Body of pancreas (tissue), 4 donors: Measurements from ENCODE around the gene APLP2. TPM values are rescaled to one million over a fixed set of nuclear protein-coding genes. Genes with fewer than 3 reads are reported as not detected.
A peak's percentile ranks its signal among the peaks of the same experiment; 100 is the strongest.

Experiments used
- ATAC-seq: fragments of 150-250 bp; one replicate; pipeline ENCODE4 v1.9.1; 2016
- DNase-seq, 4 donors: peaks; one replicate each; pipeline ENCODE4 v3.0.0-alpha.2; 2019
- H3K27ac ChIP-seq, 4 donors: fragments of 200-600 bp; sonication (generic); 1 replicate in 3 of 4; 2 replicates in 1 of 4; pipeline versions ENCODE4 v1.5.1 to v1.6.1; 2016 to 2019; ENCODE audit warnings: mild to moderate bottlenecking in 1 of 4, mixed read lengths in 1 of 4, moderate library complexity in 1 of 4
- H3K27me3 ChIP-seq, 2 donors: fragments of 200-600 bp; sonication (generic); one replicate each; pipeline ENCODE4 v1.6.0; 2016; ENCODE audit warnings: mild to moderate bottlenecking in 1 of 2
- H3K36me3 ChIP-seq, 2 donors: fragments of 200-600 bp; sonication (generic); replicated peaks in 1 of 2; 2 replicates each; pipeline ENCODE4 v1.5.1; 2016; ENCODE audit warnings: low read depth in 2 of 2; ENCODE audit not compliant: insufficient read depth in 1 of 2
- H3K4me1 ChIP-seq: fragments of 200-600 bp; sonication (generic); one replicate; pipeline ENCODE4 v1.6.0; 2016
- H3K4me3 ChIP-seq, 2 donors: fragments of 200-600 bp; sonication (generic); 1 replicate in 1 of 2; 2 replicates in 1 of 2; pipeline ENCODE4 v1.5.1; 2016 to 2019
- H3K9me3 ChIP-seq, 3 donors: fragments of 200-600 bp; sonication (generic); 1 replicate in 2 of 3; 2 replicates in 1 of 3; pipeline ENCODE4 v1.5.1; 2016
- CTCF ChIP-seq, 7 experiments: fragments of 450-650 bp in 4 of 7; fragments of 200-600 bp in 3 of 7; sonication (generic) in 3 of 7; IDR thresholded peaks; one replicate each; pipeline ENCODE4 v1.5.1; 2016 to 2019; ENCODE audit warnings: antibody characterized with exemption in 7 of 7
- POLR2A ChIP-seq, 3 donors: fragments of 450-650 bp; IDR thresholded peaks; one replicate each; pipeline ENCODE4 v1.6.1; 2016; ENCODE audit warnings: antibody characterized with exemption in 3 of 3, mild to moderate bottlenecking in 2 of 3
- WGBS, 2 donors: methylation state at CpG; one replicate each; pipeline ENCODE4 v1.1.5; 2017; 5-methylcytosine and 5-hydroxymethylcytosine counted together
- intact Hi-C: fragments of 100-400 bp; cut with DNase I; formaldehyde crosslinking; loops from one replicate; pipeline ENCODE4 v1.15.1; 2023
- total RNA-seq, 2 donors: library from RNA; depleted of rRNA; stranded (reverse); fragments of >200 nt; gene quantifications; one replicate each; pipeline ENCODE4 v1.1.0, GENCODE V29; 2016

Gene APLP2
- total RNA-seq, 2 donors from 2014 or later: 157 to 177 TPM

- no peaks in the 10 kb centered on the region for H3K27me3 ChIP-seq
- intact Hi-C loops: no loop called here
- peak overlapping the region; percentile 78 to 93 (median 83) for H3K27ac ChIP-seq
- DNase-seq: no peak
- H3K36me3 ChIP-seq: no peaks in the 10 kb centered on the region
- H3K4me3 ChIP-seq: no peak overlapping the region
- peaks cover 41% of the 10 kb centered on the region for H3K4me1 ChIP-seq
- no peak for TF ChIP-seq CTCF (IDR thresholded peaks at IDR 0.05)
- TF ChIP-seq POLR2A (IDR thresholded peaks at IDR 0.05): no peak
- H3K9me3 ChIP-seq: no peaks in the 10 kb centered on the region
- no peak for ATAC-seq
- WGBS, 2 donors: 65% methylated on average over 14 of the region's 14 CpGs
These were observed 89.4 kb downstream of the APLP2 start for GRCh38 chr11:130159139-130159538.

- TF ChIP-seq POLR2A (IDR thresholded peaks at IDR 0.05) (peak; percentile 74 to 80 (median 75)), CTCF (IDR thresholded peaks at IDR 0.05) (peak in 1 of 7 experiments; percentile 8)
- no peaks in the 10 kb centered on the region for H3K27me3 ChIP-seq
- no peaks in the 10 kb centered on the region for H3K36me3 ChIP-seq
- ATAC-seq: peak; percentile 93
- peaks cover 44% of the 10 kb centered on the region for H3K4me1 ChIP-seq
- DNase-seq: peak; percentile 83 to 89 (median 88)
- WGBS, 2 donors: 2 to 3% methylated on average over 11 to 76 of the region's 89 CpGs
- H3K4me3 ChIP-seq: peak within 1 kb of the TSS; percentile 32 to 80
- peak within 1 kb of the TSS; percentile 78 to 93 (median 83) for H3K27ac ChIP-seq
- H3K9me3 ChIP-seq: no peaks in the 10 kb centered on the region
- intact Hi-C loops: no loop called here
These were observed 90.2 kb downstream of the APLP2 start, which contains the start of gene ST14 for GRCh38 chr11:130159657-130160497. Gene ST14, plus strand, starts transcription at chr11:130159782. Its CDS starts 198 bp downstream, at chr11:130159980.

GRCh38 chr11:130160498-130161155 is 90.9 kb downstream of the APLP2 start:
- ATAC-seq: no peak
- no peaks in the 10 kb centered on the region for H3K36me3 ChIP-seq
- no peaks in the 10 kb centered on the region for H3K27me3 ChIP-seq
- peaks cover 45% of the 10 kb centered on the region for H3K4me1 ChIP-seq
- H3K9me3 ChIP-seq: no peaks in the 10 kb centered on the region
- TF ChIP-seq CTCF (IDR thresholded peaks at IDR 0.05) (no peak), POLR2A (IDR thresholded peaks at IDR 0.05) (no peak)
- intact Hi-C loops: no loop called here
- no peak for DNase-seq
- WGBS, 2 donors: 8 to 13% methylated on average over 12 to 19 of the region's 19 CpGs
- H3K4me3 ChIP-seq: peak overlapping the region; percentile 32 to 80
- peak overlapping the region; percentile 78 to 93 (median 83) for H3K27ac ChIP-seq

- ATAC-seq (no peak), DNase-seq (no peak)
- H3K9me3 ChIP-seq: no peaks in the 10 kb centered on the region
- intact Hi-C loops: no loop called here
- H3K36me3 ChIP-seq: no peaks in the 10 kb centered on the region
- 50 to 59% methylated on average over 11 of the region's 11 CpGs for WGBS, 2 donors
- peaks cover 54% of the 10 kb centered on the region for H3K4me1 ChIP-seq
- TF ChIP-seq POLR2A (IDR thresholded peaks at IDR 0.05) (no peak), CTCF (IDR thresholded peaks at IDR 0.05) (no peak)
- H3K4me3 ChIP-seq: no peak overlapping the region
- no peaks in the 10 kb centered on the region for H3K27me3 ChIP-seq
- H3K27ac ChIP-seq: peak overlapping the region in 3 of 4 donors; percentile 81 to 93 (median 85)
These were observed 91.9 kb downstream of the APLP2 start for GRCh38 chr11:130161441-130162145.
